ENCODE results near the gene HRH1. TPM values are rescaled to one million over a fixed set of nuclear protein-coding genes. Genes with fewer than 3 reads are reported as not detected.
"Not testable (repeated sequence)": the region's sequence is repeated elsewhere in the genome, so short reads cannot be mapped to it uniquely, and the experiment has no call there.

The HRH1 gene
- total RNA-seq, 4 donors from 2014 or later: 0.75 to 1.2 (median 0.98) TPM

- H3K4me3 ChIP-seq: no peak overlapping the region
- H3K27me3 ChIP-seq: no peaks in the 10 kb centered on the region
- no peaks in the 10 kb centered on the region for H3K36me3 ChIP-seq
- no peak for ATAC-seq
- TF ChIP-seq POLR2A (IDR thresholded peaks at IDR 0.05) (no peak), CTCF (IDR thresholded peaks at IDR 0.05 in 4 of 5, conservative IDR thresholded peaks at IDR 0.05 in 1 of 5) (no peak)
- intact Hi-C loops (cut with DNase I; ENCODE audit: low total_unique reads) (no loop called here), in situ Hi-C loops (cut with MboI; ENCODE audit: low sequenced_read_pairs in 4 of 4) (no loop called here)
- H3K9me3 ChIP-seq: no peaks in the 10 kb centered on the region
- H3K27ac ChIP-seq: no peak overlapping the region
- no peak for DNase-seq
- H3K4me1 ChIP-seq: no peaks in the 10 kb centered on the region
These were observed 17.9 kb downstream of the HRH1 start for GRCh38 chr3:11172096-11172690.

- no peaks in the 10 kb centered on the region for H3K4me1 ChIP-seq
- H3K27me3 ChIP-seq: no peaks in the 10 kb centered on the region
- DNase-seq (no peak), ATAC-seq (no peak)
- H3K9me3 ChIP-seq: no peaks in the 10 kb centered on the region
- no peak overlapping the region for H3K4me3 ChIP-seq
- TF ChIP-seq POLR2A (IDR thresholded peaks at IDR 0.05) (no peak), CTCF (IDR thresholded peaks at IDR 0.05 in 4 of 5, conservative IDR thresholded peaks at IDR 0.05 in 1 of 5) (no peak)
- in situ Hi-C loops (cut with MboI; ENCODE audit: low sequenced_read_pairs in 4 of 4): no loop called here
- no peaks in the 10 kb centered on the region for H3K36me3 ChIP-seq
- no peak overlapping the region for H3K27ac ChIP-seq
- intact Hi-C loops (cut with DNase I; ENCODE audit: low total_unique reads): no loop called here
These were observed 19.7 kb downstream of the HRH1 start for GRCh38 chr3:11173828-11174465.

- ATAC-seq (no peak), DNase-seq (no peak)
- TF ChIP-seq POLR2A (IDR thresholded peaks at IDR 0.05): no peak
- no peak for TF ChIP-seq CTCF (IDR thresholded peaks at IDR 0.05 in 4 of 5, conservative IDR thresholded peaks at IDR 0.05 in 1 of 5)
- H3K27me3 ChIP-seq: no peaks in the 10 kb centered on the region
- H3K4me1 ChIP-seq: no peaks in the 10 kb centered on the region
- intact Hi-C loops (cut with DNase I; ENCODE audit: low total_unique reads) (no loop called here), in situ Hi-C loops (cut with MboI; ENCODE audit: low sequenced_read_pairs in 4 of 4) (no loop called here)
- H3K36me3 ChIP-seq: no peaks in the 10 kb centered on the region
- H3K4me3 ChIP-seq: no peak overlapping the region
- no peak overlapping the region for H3K27ac ChIP-seq
- no peaks in the 10 kb centered on the region for H3K9me3 ChIP-seq
These were observed 24.1 kb downstream of the HRH1 start for GRCh38 chr3:11178421-11178820.

GRCh38 chr3:11184328-11184969 is 30.2 kb downstream of the HRH1 start:
- H3K36me3 ChIP-seq; H3K9me3 ChIP-seq; H3K27me3 ChIP-seq; H3K4me3 ChIP-seq; in situ Hi-C loops (cut with MboI; ENCODE audit: low sequenced_read_pairs in 4 of 4); ATAC-seq; DNase-seq: not testable (repeated sequence)
- H3K4me1 ChIP-seq: peaks cover 21 to 23% of the 10 kb centered on the region in 2 donors
- intact Hi-C loops (cut with DNase I; ENCODE audit: low total_unique reads): loop anchor here (10.0 kb wide), 1 partner anchor 90 kb away; the partner anchor contains the start of gene ATG7
- peak overlapping the region in 3 of 4 donors; percentile 27 to 54 (median 30) for H3K27ac ChIP-seq

GRCh38 chr3:11185144-11185543 is 30.9 kb downstream of the HRH1 start:
- Histone ChIP-seq H3K36me3 (no peaks in the 10 kb centered on the region), H3K9me3 (no peaks in the 10 kb centered on the region), H3K4me3 (no peak overlapping the region), H3K27me3 (no peaks in the 10 kb centered on the region), H3K27ac (peak overlapping the region; percentile 46 to 58 (median 54)), H3K4me1 (peaks cover 21 to 23% of the 10 kb centered on the region in 2 donors)
- TF ChIP-seq CTCF (IDR thresholded peaks at IDR 0.05 in 4 of 5, conservative IDR thresholded peaks at IDR 0.05 in 1 of 5) (no peak), POLR2A (IDR thresholded peaks at IDR 0.05) (no peak)
- in situ Hi-C loops (cut with MboI; ENCODE audit: low sequenced_read_pairs in 4 of 4) (no loop called here), intact Hi-C loops (cut with DNase I; ENCODE audit: low total_unique reads) (loop anchor here (10.0 kb wide), 1 partner anchor 90 kb away; the partner anchor contains the start of gene ATG7)
- DNase-seq: no peak
- no peak for ATAC-seq
